Tibial nerve (tissue), 4 donors: ENCODE results near the gene RPL11.

Source experiments
- EP300 ChIP-seq, 2 donors: sonication (generic); formaldehyde crosslinking; IDR thresholded peaks; one replicate each; pipeline ENCODE4 v1.6.1; 2017; ENCODE audit warnings: antibody characterized with exemption in 2 of 2, mild to moderate bottlenecking in 1 of 2
- TF ChIP-seq, protein P1 (sequence below), 5 experiments: fragments of 200-600 bp in 3 of 5; fragments of 450-650 bp in 2 of 5; sonication (generic) in 3 of 5; IDR thresholded peaks; one replicate each; pipeline ENCODE4 v1.5.1; 2016 to 2019; ENCODE audit warnings: antibody characterized with exemption in 5 of 5, mild to moderate bottlenecking in 3 of 5, moderate library complexity in 2 of 5

- TF ChIP-seq, protein P1, sequence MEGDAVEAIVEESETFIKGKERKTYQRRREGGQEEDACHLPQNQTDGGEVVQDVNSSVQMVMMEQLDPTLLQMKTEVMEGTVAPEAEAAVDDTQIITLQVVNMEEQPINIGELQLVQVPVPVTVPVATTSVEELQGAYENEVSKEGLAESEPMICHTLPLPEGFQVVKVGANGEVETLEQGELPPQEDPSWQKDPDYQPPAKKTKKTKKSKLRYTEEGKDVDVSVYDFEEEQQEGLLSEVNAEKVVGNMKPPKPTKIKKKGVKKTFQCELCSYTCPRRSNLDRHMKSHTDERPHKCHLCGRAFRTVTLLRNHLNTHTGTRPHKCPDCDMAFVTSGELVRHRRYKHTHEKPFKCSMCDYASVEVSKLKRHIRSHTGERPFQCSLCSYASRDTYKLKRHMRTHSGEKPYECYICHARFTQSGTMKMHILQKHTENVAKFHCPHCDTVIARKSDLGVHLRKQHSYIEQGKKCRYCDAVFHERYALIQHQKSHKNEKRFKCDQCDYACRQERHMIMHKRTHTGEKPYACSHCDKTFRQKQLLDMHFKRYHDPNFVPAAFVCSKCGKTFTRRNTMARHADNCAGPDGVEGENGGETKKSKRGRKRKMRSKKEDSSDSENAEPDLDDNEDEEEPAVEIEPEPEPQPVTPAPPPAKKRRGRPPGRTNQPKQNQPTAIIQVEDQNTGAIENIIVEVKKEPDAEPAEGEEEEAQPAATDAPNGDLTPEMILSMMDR (IDR thresholded peaks at IDR 0.05) = no peak
- TF ChIP-seq EP300 (IDR thresholded peaks at IDR 0.05) = no peak
Measured at GRCh38 chr1:23698466-23698865, 6.9 kb downstream of the RPL11 start.
